ENCODE results near the gene EPHA6. TPM values are rescaled to one million over a fixed set of nuclear protein-coding genes. Genes with fewer than 3 reads are reported as not detected.
"Not testable (repeated sequence)": the region's sequence is repeated elsewhere in the genome, so short reads cannot be mapped to it uniquely, and the experiment has no call there.

Gene EPHA6
- total RNA-seq, 1 experiment from 2014 or later = 2.7 TPM

- Mint-ChIP-seq H3K4me3 (ENCODE audit: unreplicated experiment) (no peak overlapping the region), H3K36me3 (ENCODE audit: insufficient read depth, unreplicated experiment) (no peaks in the 10 kb centered on the region), H3K9me3 (ENCODE audit: unreplicated experiment) (no peaks in the 10 kb centered on the region), H3K27me3 (ENCODE audit: insufficient read depth, unreplicated experiment) (no peaks in the 10 kb centered on the region), H3K4me1 (ENCODE audit: low read depth, unreplicated experiment) (peaks cover 12% of the 10 kb centered on the region), H3K27ac (ENCODE audit: unreplicated experiment) (peak overlapping the region; percentile 53)
- no peaks in the 10 kb centered on the region for H3K27me3 ChIP-seq (replicated peaks; ENCODE audit: control insufficient read depth, insufficient read depth, low read length)
- H3K9me3 ChIP-seq = no peaks in the 10 kb centered on the region
- ChIA-PET CTCF (no interaction called here), POLR2A (no interaction called here)
- H3K4me1 ChIP-seq = no peaks in the 10 kb centered on the region
- intact Hi-C loops (cut with micrococcal nuclease; ENCODE audit: unreplicated experiment) = no loop called here
- no peak for DNase-seq
- TF ChIP-seq CTCF (IDR thresholded peaks at IDR 0.05; ENCODE audit: insufficient read depth in 1 of 2, low read depth in 1 of 2, low read length in 1 of 2, severe bottlenecking in 1 of 2, unreplicated experiment in 1 of 2) = no peak
- H3K36me3 ChIP-seq (ENCODE audit: control insufficient read depth, insufficient read depth, low read length) = no peaks in the 10 kb centered on the region
- no peak overlapping the region for H3K4me3 ChIP-seq (ENCODE audit: low read depth, low read length)
- BruUV-seq (replicated peaks) = no TSS peak
These were observed 155.8 kb downstream of the EPHA6 start for GRCh38 chr3:96970211-96970610.

- no peaks in the 10 kb centered on the region for H3K9me3 Mint-ChIP-seq (ENCODE audit: unreplicated experiment)
- H3K27me3 Mint-ChIP-seq (ENCODE audit: insufficient read depth, unreplicated experiment) = no peaks in the 10 kb centered on the region
- Histone ChIP-seq H3K4me3 (ENCODE audit: low read depth, low read length) (no peak overlapping the region), H3K9me3 (no peaks in the 10 kb centered on the region), H3K36me3 (ENCODE audit: control insufficient read depth, insufficient read depth, low read length) (no peaks in the 10 kb centered on the region), H3K27me3 (replicated peaks; ENCODE audit: control insufficient read depth, insufficient read depth, low read length) (no peaks in the 10 kb centered on the region), H3K4me1 (no peaks in the 10 kb centered on the region)
- peaks cover 6% of the 10 kb centered on the region for H3K4me1 Mint-ChIP-seq (ENCODE audit: low read depth, unreplicated experiment)
- no peak overlapping the region for H3K27ac Mint-ChIP-seq (ENCODE audit: unreplicated experiment)
- POLR2A ChIA-PET = no interaction called here
- no peak overlapping the region for H3K4me3 Mint-ChIP-seq (ENCODE audit: unreplicated experiment)
- TF ChIP-seq CTCF (IDR thresholded peaks at IDR 0.05; ENCODE audit: insufficient read depth in 1 of 2, low read depth in 1 of 2, low read length in 1 of 2, severe bottlenecking in 1 of 2, unreplicated experiment in 1 of 2) = no peak
- no peak for DNase-seq
- CTCF ChIA-PET = no interaction called here
- BruUV-seq (replicated peaks) = no TSS peak
- H3K36me3 Mint-ChIP-seq (ENCODE audit: insufficient read depth, unreplicated experiment) = no peaks in the 10 kb centered on the region
- intact Hi-C loops (cut with micrococcal nuclease; ENCODE audit: unreplicated experiment) = no loop called here
These were observed 163.3 kb downstream of the EPHA6 start for GRCh38 chr3:96977671-96978070.

- H3K9me3 Mint-ChIP-seq (ENCODE audit: unreplicated experiment) = not testable (repeated sequence)
These were observed 169.3 kb downstream of the EPHA6 start for GRCh38 chr3:96983716-96984115.

GRCh38 chr3:96986241-96986640 lies 171.8 kb downstream of the EPHA6 start:
- Mint-ChIP-seq H3K27ac (ENCODE audit: unreplicated experiment) (no peak overlapping the region), H3K4me1 (ENCODE audit: low read depth, unreplicated experiment) (no peaks in the 10 kb centered on the region), H3K4me3 (ENCODE audit: unreplicated experiment) (no peak overlapping the region), H3K36me3 (ENCODE audit: insufficient read depth, unreplicated experiment) (no peaks in the 10 kb centered on the region), H3K27me3 (ENCODE audit: insufficient read depth, unreplicated experiment) (no peaks in the 10 kb centered on the region), H3K9me3 (ENCODE audit: unreplicated experiment) (no peaks in the 10 kb centered on the region)
- CTCF ChIA-PET = no interaction called here
- no TSS peak for BruUV-seq (replicated peaks)
- Histone ChIP-seq H3K4me1 (no peaks in the 10 kb centered on the region), H3K36me3 (ENCODE audit: control insufficient read depth, insufficient read depth, low read length) (no peaks in the 10 kb centered on the region), H3K4me3 (ENCODE audit: low read depth, low read length) (no peak overlapping the region), H3K27me3 (replicated peaks; ENCODE audit: control insufficient read depth, insufficient read depth, low read length) (no peaks in the 10 kb centered on the region), H3K9me3 (no peaks in the 10 kb centered on the region)
- no peak for DNase-seq
- intact Hi-C loops (cut with micrococcal nuclease; ENCODE audit: unreplicated experiment) = no loop called here
- TF ChIP-seq CTCF (IDR thresholded peaks at IDR 0.05; ENCODE audit: insufficient read depth in 1 of 2, low read depth in 1 of 2, low read length in 1 of 2, severe bottlenecking in 1 of 2, unreplicated experiment in 1 of 2) = no peak
- POLR2A ChIA-PET = no interaction called here

More at GRCh38 chr3:96983716-96984115, 169.3 kb downstream of the EPHA6 start:
- H3K4me3 Mint-ChIP-seq (ENCODE audit: unreplicated experiment); H3K27ac Mint-ChIP-seq (ENCODE audit: unreplicated experiment); H3K36me3 ChIP-seq (ENCODE audit: control insufficient read depth, insufficient read depth, low read length); H3K27me3 ChIP-seq (replicated peaks; ENCODE audit: control insufficient read depth, insufficient read depth, low read length); H3K9me3 ChIP-seq; BruUV-seq (replicated peaks); CTCF ChIA-PET; H3K27me3 Mint-ChIP-seq (ENCODE audit: insufficient read depth, unreplicated experiment); DNase-seq; H3K4me1 ChIP-seq; H3K4me1 Mint-ChIP-seq (ENCODE audit: low read depth, unreplicated experiment); H3K4me3 ChIP-seq (ENCODE audit: low read depth, low read length); POLR2A ChIA-PET; H3K36me3 Mint-ChIP-seq (ENCODE audit: insufficient read depth, unreplicated experiment); intact Hi-C loops (cut with micrococcal nuclease; ENCODE audit: unreplicated experiment): not testable (repeated sequence)

Measured in Caco-2 (cell line).